Heart right ventricle (tissue), 16 donors: ENCODE data around the gene SERPINE3. TPM values are rescaled to one million over a fixed set of nuclear protein-coding genes. Genes with fewer than 3 reads are reported as not detected.

ENCODE experiments used
- ATAC-seq, 8 donors: fragments of 200-7000 bp; cut with Tn5 transposase; one replicate each; pipeline ENCODE4 v1.9.1; 2020; ENCODE audit warnings: mild to moderate bottlenecking in 8 of 8, moderate library complexity in 8 of 8, moderate number of reproducible peaks in 1 of 8
- DNase-seq, 2 donors: peaks; one replicate each; pipeline ENCODE4 v3.0.0-alpha.2; 2020
- H3K27ac ChIP-seq, 10 donors: fragments of 200-600 bp; sonication (generic) in 2 of 10; one replicate each; pipeline versions ENCODE4 v1.5.0 to v1.8.0; 2020 to 2022; ENCODE audit warnings: mild to moderate bottlenecking in 3 of 10
- H3K27me3 ChIP-seq, 7 donors: fragments of 200-600 bp; one replicate each; pipeline ENCODE4 v1.8.0; 2021 to 2022; ENCODE audit warnings: mild to moderate bottlenecking in 2 of 7
- H3K36me3 ChIP-seq, 9 donors: fragments of 200-600 bp; sonication (generic) in 1 of 9; one replicate each; pipeline versions ENCODE4 v1.5.0 to v1.8.0; 2020 to 2022; ENCODE audit warnings: mild to moderate bottlenecking in 2 of 9
- H3K4me1 ChIP-seq, 9 donors: fragments of 200-600 bp; sonication (generic) in 1 of 9; one replicate each; pipeline versions ENCODE4 v1.5.0 to v1.8.0; 2020 to 2022; ENCODE audit warnings: mild to moderate bottlenecking in 4 of 9
- H3K4me3 ChIP-seq, 10 donors: fragments of 200-600 bp; sonication (generic) in 2 of 10; one replicate each; pipeline versions ENCODE4 v1.5.0 to v1.8.0; 2020 to 2022; ENCODE audit warnings: mild to moderate bottlenecking in 7 of 10, moderate library complexity in 2 of 10
- H3K9me3 ChIP-seq, 11 donors: fragments of 200-600 bp in 10 of 11; sonication (generic) in 2 of 11; one replicate each; pipeline versions ENCODE4 v1.5.0 to v1.8.0; 2013 to 2022; ENCODE audit warnings: mild to moderate bottlenecking in 2 of 11, control low read depth in 1 of 11, moderate library complexity in 1 of 11
- CTCF ChIP-seq, 9 donors: fragments of 200-600 bp; sonication (generic) in 2 of 9; IDR thresholded peaks; one replicate each; pipeline versions ENCODE4 v1.5.0 to v1.8.0; 2021 to 2022; ENCODE audit warnings: antibody characterized with exemption in 9 of 9, mild to moderate bottlenecking in 5 of 9, moderate library complexity in 1 of 9
- WGBS, 2 donors: extraction: QIAGEN DNeasy Blood & Tissue Kit; methylation state at CpG; one replicate each; pipeline ENCODE4 v1.1.7; 2013; ENCODE audit warnings: inconsistent platforms in 1 of 2; 5-methylcytosine and 5-hydroxymethylcytosine counted together
- intact Hi-C, 10 donors: fragments of 100-400 bp; cut with DNase I; formaldehyde crosslinking; loops; one replicate each; pipeline versions ENCODE4 v1.11.1 to v1.14.2; 2022
- long read RNA-seq, 3 donors: library from polyadenylated mRNA; unstranded; transcript quantifications; one replicate each; pipeline ENCODE4 v2.0.0, GENCODE V29; 2020 to 2021
- polyA plus RNA-seq, 2 donors: library from polyadenylated mRNA; stranded (reverse); fragments of 200-250 nt; gene quantifications; one replicate each; pipeline ENCODE4 v1.2.3, GENCODE V29; 2013
- total RNA-seq, 10 donors: library from RNA; stranded (reverse); fragmentation: NEBNext Ultra II Directional in 3 of 10; extraction: Animal tissue kit (Norgen Biotek cat#: 25700) in 3 of 10; gene quantifications; one replicate each; pipeline versions ENCODE4 v1.2.1 to v1.2.4, GENCODE V29; 2021 to 2023
- donor health status: Arrhythmogenic right ventricular cardiomyopathy.
- donor health status: ischemic (EF 13 %, LVEDD 7.1; RV severe dilation, severe dysfunction).
- donor health status: healthy with polysubstance abuse.
- donor health status: DM: no; HTN: yes; CAD: no.
- donor health status: DM: no; HTN: no; CAD: no.
- donor health status: ischemic (EF 25% LVEDD 6.9; RV normal size, moderate dysfunction).
- donor health status: ischemic (EF 25% LVEDD 5.7; RV mildly dilated, moderate dysfunction).
- donor health status: healthy.
- donor health status: DM: yes; HTN: yes; CAD: no.
- donor health status: Ischemic cardiomyopathy.
- donor health status: ischemic (EF 35%, LVEDD 5.7; RV mildly dilated, moderate dysfunction).
- donor health status: nonischemic (EF 11% LVEDD 7.7; RV severe dilation, severe dysfunction).
- donor health status: DM: yes; HTN: yes; CAD: no.
- donor health status: PGD.
- donor health status: ischemic (EF 29% LVEDD 5.4; RV normal size, mild dysfunction).
- donor health status: nonischemic (EF 23%, LVEDD 6.1; RV moderate dilation, normal function).

The SERPINE3 gene
- total RNA-seq (not detected), polyA plus RNA-seq (under 1 TPM in 1 of 2 donors, not detected in 1; 0.01 TPM)
- long read RNA-seq, donor 1 = 0 reads
- long read RNA-seq, donor 2 = 0 reads
- long read RNA-seq, donor 3, partial matches to known transcripts = 0 of 1 reads
- long read RNA-seq, donor 3, other reads (novel, unspliced or antisense) = 1 of 1 reads

- no peak within 1 kb of the TSS for H3K27ac ChIP-seq
- TF ChIP-seq CTCF (IDR thresholded peaks at IDR 0.05) = no peak
- DNase-seq (no peak), ATAC-seq (no peak)
- H3K4me3 ChIP-seq = no peak within 1 kb of the TSS
- H3K36me3 ChIP-seq = no peaks in the 10 kb centered on the region
- 72 to 73% methylated on average over 11 of the region's 11 CpGs for WGBS, 2 donors
- intact Hi-C loops = no loop called here
- H3K9me3 ChIP-seq = no peaks in the 10 kb centered on the region
- no peaks in the 10 kb centered on the region for H3K4me1 ChIP-seq
- no peaks in the 10 kb centered on the region for H3K27me3 ChIP-seq
Measured at GRCh38 chr13:51339354-51339753, at the start of gene SERPINE3. SERPINE3 (plus strand) TSS chr13:51339691; CDS start chr13:51341092, 1,401 bp downstream.

GRCh38 chr13:51291341-51291740, 48.1 kb upstream of the SERPINE3 start:
- Histone ChIP-seq H3K36me3 (no peaks in the 10 kb centered on the region), H3K9me3 (no peaks in the 10 kb centered on the region), H3K4me1 (peaks cover 0 to 26% (median 12%) of the 10 kb centered on the region in 9 donors), H3K4me3 (no peak overlapping the region), H3K27ac (peak overlapping the region in 8 of 10 donors; percentile 22 to 77 (median 60)), H3K27me3 (no peaks in the 10 kb centered on the region)
- ATAC-seq (peak in 7 of 8 donors; percentile 58 to 92 (median 75)), DNase-seq (no peak)
- 51 to 55% methylated on average over 5 of the region's 5 CpGs for WGBS, 2 donors
- TF ChIP-seq CTCF (IDR thresholded peaks at IDR 0.05) = no peak
- intact Hi-C loops = no loop called here

- peak overlapping the region in 8 of 10 donors; percentile 22 to 77 (median 60) for H3K27ac ChIP-seq
Measured at GRCh38 chr13:51292000-51292565, 47.4 kb upstream of the SERPINE3 start.

GRCh38 chr13:51297556-51297955, 41.9 kb upstream of the SERPINE3 start:
- ATAC-seq = no peak
- no peak for TF ChIP-seq CTCF (IDR thresholded peaks at IDR 0.05)
- H3K27me3 ChIP-seq = no peaks in the 10 kb centered on the region

More at GRCh38 chr13:51292000-51292565, 47.4 kb upstream of the SERPINE3 start:
- TF ChIP-seq CTCF (IDR thresholded peaks at IDR 0.05) = no peak
- WGBS, 2 donors = 43 to 55% methylated on average over 6 of the region's 6 CpGs
- no peaks in the 10 kb centered on the region for H3K36me3 ChIP-seq
- H3K9me3 ChIP-seq = no peaks in the 10 kb centered on the region
- H3K4me1 ChIP-seq = peaks cover 0 to 26% (median 12%) of the 10 kb centered on the region in 9 donors
- ATAC-seq = peak in 6 of 8 donors; percentile 8 to 33 (median 26)
- DNase-seq = no peak
- intact Hi-C loops = no loop called here
- H3K27me3 ChIP-seq = no peaks in the 10 kb centered on the region
- no peak overlapping the region for H3K4me3 ChIP-seq

More at GRCh38 chr13:51297556-51297955, 41.9 kb upstream of the SERPINE3 start:
- Histone ChIP-seq H3K36me3 (no peaks in the 10 kb centered on the region), H3K9me3 (no peaks in the 10 kb centered on the region), H3K4me1 (peaks cover 0 to 6% (median 2%) of the 10 kb centered on the region in 9 donors), H3K27ac (no peak overlapping the region), H3K4me3 (no peak overlapping the region)
- intact Hi-C loops = no loop called here
- WGBS, 2 donors = 79% methylated on average over 2 of the region's 2 CpGs
- DNase-seq = no peak
